Epithelial cell of proximal tubule (primary cell): Measurements from ENCODE around the gene ATOSA. TPM values are rescaled to one million over a fixed set of nuclear protein-coding genes. Genes with fewer than 3 reads are reported as not detected.

ENCODE experiments used
- DNase-seq: peaks from one replicate; pipeline ENCODE4 v3.0.0-alpha.2; 2011; ENCODE audit warnings: low read depth
- H3K4me3 ChIP-seq: 2 replicates; pipeline ENCODE4 v1.5.1; 2011; ENCODE audit warnings: low read depth, mild to moderate bottlenecking, low read length
- CTCF ChIP-seq: conservative IDR thresholded peaks from 2 replicates; pipeline ENCODE4 v1.5.1; 2012; ENCODE audit warnings: low read depth, mild to moderate bottlenecking, low read length
- total RNA-seq: library from RNA; depleted of rRNA; stranded (reverse); fragments of >200 nt; gene quantifications from 2 replicates; pipeline ENCODE4 v1.2.3, GENCODE V29; 2015

Gene ATOSA
- 5.3 and 5.4 TPM in 2 replicates for total RNA-seq

DNA sequence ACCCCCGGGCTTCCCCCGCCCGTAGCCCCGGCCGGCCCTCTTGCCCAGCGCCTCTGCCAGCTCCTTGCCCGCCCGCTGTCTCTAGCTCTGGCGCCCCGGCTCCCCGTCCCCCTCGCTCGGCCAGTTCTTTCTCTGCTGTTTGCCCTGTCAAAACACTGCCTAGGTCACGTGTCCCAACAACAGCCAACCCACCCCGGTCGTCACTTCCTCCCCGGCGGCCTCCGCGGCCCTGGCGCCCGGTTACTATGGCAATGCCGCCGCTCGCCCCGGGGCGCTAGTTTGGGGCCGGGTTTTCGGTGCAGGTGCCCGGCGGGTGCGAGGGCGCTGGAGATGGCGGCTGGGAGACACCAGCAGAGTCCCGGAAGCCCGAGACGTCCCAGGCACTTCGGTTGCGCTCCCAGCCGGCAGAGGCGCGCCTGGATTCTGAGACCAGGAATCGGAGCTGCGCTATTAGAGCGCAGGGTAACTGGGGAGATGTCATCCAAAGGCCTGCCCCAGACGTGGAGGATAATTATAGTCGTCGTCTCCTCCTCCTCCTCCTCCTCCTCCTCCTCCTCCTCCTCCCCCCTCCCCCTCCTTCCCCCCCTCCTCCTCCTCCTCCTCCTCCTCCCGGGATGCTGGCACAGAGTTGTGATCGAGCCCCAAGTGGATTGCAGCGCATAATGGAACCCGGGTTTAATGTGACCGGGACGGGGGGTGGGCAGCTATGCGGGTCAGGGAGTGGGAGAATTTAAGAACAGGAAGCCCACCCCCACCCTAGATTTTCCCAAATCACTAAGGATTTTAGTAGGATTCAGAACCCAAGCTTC, at the start of gene ATOSA:
Gene ATOSA (minus strand): TSS at position 157 of the 809 bp plus-strand sequence. CDS start 1,367 bp downstream, outside the sequence.
- DNase-seq: no peak
- H3K4me3 ChIP-seq: peak within 1 kb of the TSS; percentile 91
- no peak for TF ChIP-seq CTCF

DNA sequence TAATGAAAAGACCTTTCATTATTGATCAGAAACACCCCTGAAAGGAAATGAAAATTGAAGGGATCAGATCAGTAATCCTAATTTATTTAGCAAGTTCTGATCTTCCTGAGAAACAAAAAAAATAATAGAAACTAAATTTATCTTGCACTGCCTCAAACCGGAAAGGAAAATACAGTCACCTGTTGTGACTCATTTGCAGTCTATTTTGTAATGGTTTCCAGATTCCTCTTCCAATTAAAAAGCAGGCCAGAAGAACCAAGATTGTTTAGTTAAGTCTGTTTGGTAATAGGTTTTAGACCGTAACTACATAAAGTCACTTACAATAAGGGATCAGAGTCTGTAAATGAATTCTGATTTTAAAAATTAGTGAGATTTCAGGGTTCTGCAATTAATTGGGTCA, 49.7 kb upstream of the ATOSA start:
- no peak for DNase-seq
- TF ChIP-seq CTCF: no peak
- no peak overlapping the region for H3K4me3 ChIP-seq

DNA sequence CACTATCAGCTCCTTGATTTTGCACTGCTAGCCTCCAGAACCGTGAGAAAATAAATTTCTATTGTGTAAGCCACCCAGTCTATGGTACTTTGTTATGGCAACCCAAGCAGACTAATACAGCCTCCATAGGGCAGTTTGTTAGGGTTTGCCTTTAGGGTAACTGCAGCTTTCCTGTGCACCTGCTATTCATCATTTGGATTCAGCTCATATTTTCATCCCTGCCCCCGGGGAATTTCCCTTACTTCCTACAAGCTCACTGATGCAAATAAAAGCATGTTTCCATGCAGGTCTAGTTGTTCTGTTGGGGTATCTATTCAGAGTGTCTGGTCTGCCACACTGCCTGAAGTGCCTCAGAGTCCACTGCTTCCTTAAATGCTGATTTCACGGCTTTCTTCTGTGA, 48.6 kb upstream of the ATOSA start:
- no peak for TF ChIP-seq CTCF
- DNase-seq: no peak

GRCh38 chr15:52726195-52726594, 47.0 kb upstream of the ATOSA start:
- no peak overlapping the region for H3K4me3 ChIP-seq
- no peak for DNase-seq
- no peak for TF ChIP-seq CTCF

More for the DNA sequence above, 48.6 kb upstream of the ATOSA start:
- H3K4me3 ChIP-seq: no peak overlapping the region

GRCh38 chr15:52718551-52718950, 39.4 kb upstream of the ATOSA start:
- DNase-seq: no peak
- no peak for TF ChIP-seq CTCF
- H3K4me3 ChIP-seq: no peak overlapping the region

DNA sequence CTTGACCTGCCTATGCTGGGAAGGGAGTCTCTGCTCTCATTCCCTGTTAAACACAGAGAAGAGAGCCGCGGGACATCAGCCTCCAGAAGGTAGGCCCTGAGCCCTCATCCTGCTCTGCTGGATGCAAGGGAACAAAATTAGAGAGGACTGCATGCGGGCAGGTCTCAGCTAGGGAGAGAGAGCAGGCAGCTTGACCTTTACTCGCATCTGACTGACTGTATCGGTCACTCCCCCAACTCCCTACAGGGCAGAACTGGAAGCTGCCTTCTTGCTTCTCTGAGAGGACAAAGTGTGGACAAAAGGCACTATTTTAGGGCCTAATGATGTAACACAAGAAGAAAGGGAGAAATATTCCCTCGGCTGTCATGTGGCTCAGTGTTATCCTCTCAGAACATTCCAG, 38.7 kb upstream of the ATOSA start:
- DNase-seq: no peak
- H3K4me3 ChIP-seq: no peak overlapping the region
- TF ChIP-seq CTCF: no peak

- H3K4me3 ChIP-seq: no peak overlapping the region
- DNase-seq: no peak
- TF ChIP-seq CTCF: no peak
Observed at GRCh38 chr15:52717481-52717880, 38.3 kb upstream of the ATOSA start.
